AG09309 (cell line): ENCODE results near the gene TTC7B.
"Not testable (repeated sequence)": the region's sequence is repeated elsewhere in the genome, so short reads cannot be mapped to it uniquely, and the experiment has no call there.

ENCODE experiments used
- DNase-seq: peaks from one replicate; pipeline ENCODE4 v3.0.0-alpha.2; 2010; ENCODE audit warnings: low read depth
- H3K4me3 ChIP-seq: 2 replicates; pipeline ENCODE4 v1.5.1; 2011; ENCODE audit warnings: mild to moderate bottlenecking, low read depth, low read length, moderate library complexity; ENCODE audit not compliant: control insufficient read depth
- CTCF ChIP-seq: IDR thresholded peaks from 2 replicates; pipeline ENCODE4 v1.5.1; 2011; ENCODE audit warnings: mild to moderate bottlenecking, low read depth, low read length, inconsistent platforms; ENCODE audit not compliant: insufficient read depth, control insufficient read depth; ENCODE audit errors: missing control alignments

The TTC7B gene

GRCh38 chr14:90850487-90850886 is 34.3 kb upstream of the TTC7B start:
- no peak for TF ChIP-seq CTCF
- DNase-seq = no peak
- no peak overlapping the region for H3K4me3 ChIP-seq

- DNase-seq = no peak
- no peak overlapping the region for H3K4me3 ChIP-seq
- no peak for TF ChIP-seq CTCF
Observed at GRCh38 chr14:90849787-90850444, 33.7 kb upstream of the TTC7B start.

- H3K4me3 ChIP-seq = no peak overlapping the region
- no peak for TF ChIP-seq CTCF
- no peak for DNase-seq
Observed at GRCh38 chr14:90848944-90849731, 32.9 kb upstream of the TTC7B start.

- TF ChIP-seq CTCF = no peak
- no peak overlapping the region for H3K4me3 ChIP-seq
- DNase-seq = no peak
Observed at GRCh38 chr14:90846511-90846910, 30.3 kb upstream of the TTC7B start.

- H3K4me3 ChIP-seq = no peak overlapping the region
- no peak for TF ChIP-seq CTCF
- DNase-seq = no peak
Observed at GRCh38 chr14:90844321-90844720, 28.1 kb upstream of the TTC7B start.

GRCh38 chr14:90842726-90843125 is 26.5 kb upstream of the TTC7B start:
- no peak for TF ChIP-seq CTCF
- DNase-seq = no peak
- H3K4me3 ChIP-seq = no peak overlapping the region

GRCh38 chr14:90840667-90841066 is 24.4 kb upstream of the TTC7B start:
- H3K4me3 ChIP-seq, DNase-seq: not testable (repeated sequence)
